Neural cell (in vitro differentiated cells): ENCODE data around the gene FAM72B. TPM values are rescaled to one million over a fixed set of nuclear protein-coding genes. Genes with fewer than 3 reads are reported as not detected.
"Not testable (repeated sequence)": the region's sequence is repeated elsewhere in the genome, so short reads cannot be mapped to it uniquely, and the experiment has no call there.

ENCODE experiments used
- H2AFZ ChIP-seq: fragments of 200-600, 300-800 bp; sonication (generic), shearing (Covaris generic); 2 replicates; pipeline ENCODE4 v1.6.0; 2014; ENCODE audit warnings: low read depth, mild to moderate bottlenecking, antibody characterized with exemption, low read length, moderate library complexity
- H3F3A ChIP-seq: fragments of 200-600 bp; shearing (Covaris generic); 2 replicates; pipeline ENCODE4 v1.6.1; 2016; ENCODE audit warnings: mild to moderate bottlenecking, moderate library complexity, mixed read lengths, antibody characterized with exemption, low read length; ENCODE audit not compliant: insufficient read depth, poor library complexity, severe bottlenecking
- H3K27ac ChIP-seq: fragments of 200-600, 300-800 bp; sonication (generic), shearing (Covaris generic); 2 replicates; pipeline ENCODE4 v1.5.1; 2014; ENCODE audit warnings: mild to moderate bottlenecking, low read length, moderate library complexity
- H3K27me3 ChIP-seq: fragments of 300-800, 200-600 bp; sonication (generic), shearing (Covaris generic); 2 replicates; pipeline ENCODE4 v1.6.0; 2014; ENCODE audit warnings: mild to moderate bottlenecking, low read depth, low read length, moderate library complexity; ENCODE audit not compliant: insufficient read depth
- H3K36me3 ChIP-seq: fragments of 300-800, 200-600 bp; sonication (generic), shearing (Covaris generic); 2 replicates; pipeline ENCODE4 v1.5.1; 2014; ENCODE audit warnings: mild to moderate bottlenecking, antibody characterized with exemption, low read length, moderate library complexity; ENCODE audit not compliant: insufficient read depth
- H3K4me2 ChIP-seq: fragments of 300-800, 200-600 bp; sonication (generic), shearing (Covaris generic); 2 replicates; pipeline ENCODE4 v1.6.0; 2014; ENCODE audit warnings: mild to moderate bottlenecking, low read length
- H3K4me3 ChIP-seq: fragments of 300-800, 200-600 bp; sonication (generic), shearing (Covaris generic); 2 replicates; pipeline ENCODE4 v1.5.1; 2014; ENCODE audit warnings: mild to moderate bottlenecking, low read length, moderate library complexity
- H3K79me2 ChIP-seq: fragments of 200-600 bp; shearing (Covaris generic); replicated peaks from 2 replicates; pipeline ENCODE4 v1.6.0; 2014; ENCODE audit warnings: mild to moderate bottlenecking, low read length, moderate library complexity; ENCODE audit not compliant: insufficient read depth
- H3K9ac ChIP-seq: fragments of 300-800, 200-600 bp; sonication (generic), shearing (Covaris generic); 2 replicates; pipeline ENCODE4 v1.6.1; 2016; ENCODE audit warnings: mild to moderate bottlenecking, low read length, mixed read lengths
- H3K9me2 ChIP-seq: fragments of 200-600 bp; shearing (Covaris generic); 2 replicates; pipeline ENCODE4 v1.6.1; 2016; ENCODE audit warnings: mild to moderate bottlenecking, low read length, mixed read lengths; ENCODE audit not compliant: insufficient read depth
- H3K9me3 ChIP-seq: fragments of 200-600, 300-800 bp; sonication (generic), shearing (Covaris generic); 2 replicates; pipeline ENCODE4 v1.6.1; 2016; ENCODE audit warnings: mild to moderate bottlenecking, mixed run types, low read length, moderate library complexity, mixed read lengths
- H4K20me1 ChIP-seq: fragments of 200-600 bp; shearing (Covaris generic); 2 replicates; pipeline ENCODE4 v1.6.1; 2016; ENCODE audit warnings: mild to moderate bottlenecking, mixed run types; ENCODE audit not compliant: insufficient read depth
- polyA plus RNA-seq: library from polyadenylated mRNA; depleted of rRNA; stranded (reverse); fragments of >200 nt; gene quantifications from 2 replicates; pipeline ENCODE4 v1.2.3, GENCODE V29; 2014

FAM72B gene
- polyA plus RNA-seq, 1 donor from 2014 or later = 2.0 TPM

GRCh38 chr1:121167225-121167738 lies 16.9 kb downstream of the FAM72B start:
- H3K4me3 ChIP-seq, H3K9ac ChIP-seq, H3F3A ChIP-seq, H3K9me2 ChIP-seq, H3K27me3 ChIP-seq, H3K27ac ChIP-seq, H3K36me3 ChIP-seq, H3K9me3 ChIP-seq, H2AFZ ChIP-seq, H3K4me2 ChIP-seq, H4K20me1 ChIP-seq, H3K79me2 ChIP-seq: not testable (repeated sequence)

- not testable (repeated sequence) for H3K27me3 ChIP-seq, H3K4me2 ChIP-seq
These were observed 18.8 kb downstream of the FAM72B start for GRCh38 chr1:121165296-121165695.

GRCh38 chr1:121163850-121164757 lies 20.0 kb downstream of the FAM72B start:
- H3K9me2 ChIP-seq, H3K27ac ChIP-seq, H3K4me3 ChIP-seq: not testable (repeated sequence)

More at GRCh38 chr1:121165296-121165695, 18.8 kb downstream of the FAM72B start:
- H3F3A ChIP-seq, H3K9ac ChIP-seq, H3K79me2 ChIP-seq, H3K4me3 ChIP-seq, H3K27ac ChIP-seq, H2AFZ ChIP-seq, H3K9me3 ChIP-seq, H3K36me3 ChIP-seq, H4K20me1 ChIP-seq, H3K9me2 ChIP-seq: not testable (repeated sequence)

GRCh38 chr1:121161199-121161901 lies 22.8 kb downstream of the FAM72B start:
- H3K9ac ChIP-seq, H4K20me1 ChIP-seq, H3K36me3 ChIP-seq, H3K9me2 ChIP-seq, H3K27me3 ChIP-seq, H2AFZ ChIP-seq, H3K4me2 ChIP-seq, H3K27ac ChIP-seq, H3K9me3 ChIP-seq, H3K4me3 ChIP-seq, H3F3A ChIP-seq, H3K79me2 ChIP-seq: not testable (repeated sequence)

More at GRCh38 chr1:121163850-121164757, 20.0 kb downstream of the FAM72B start:
- H2AFZ ChIP-seq, H3K4me2 ChIP-seq, H3K36me3 ChIP-seq, H3K9me3 ChIP-seq, H3K79me2 ChIP-seq, H3K9ac ChIP-seq, H3K27me3 ChIP-seq, H3F3A ChIP-seq, H4K20me1 ChIP-seq: not testable (repeated sequence)

GRCh38 chr1:121160118-121160517 lies 24.0 kb downstream of the FAM72B start:
- H2AFZ ChIP-seq, H3K4me3 ChIP-seq, H3K79me2 ChIP-seq, H3K36me3 ChIP-seq, H3K4me2 ChIP-seq, H3K9ac ChIP-seq, H4K20me1 ChIP-seq, H3F3A ChIP-seq, H3K9me3 ChIP-seq, H3K27ac ChIP-seq, H3K9me2 ChIP-seq, H3K27me3 ChIP-seq: not testable (repeated sequence)

GRCh38 chr1:121157609-121158008 lies 26.5 kb downstream of the FAM72B start:
- not testable (repeated sequence) for H3K36me3 ChIP-seq, H3K4me3 ChIP-seq, H3K9me3 ChIP-seq, H3K27me3 ChIP-seq, H4K20me1 ChIP-seq, H2AFZ ChIP-seq, H3K79me2 ChIP-seq, H3F3A ChIP-seq, H3K9ac ChIP-seq, H3K27ac ChIP-seq, H3K4me2 ChIP-seq, H3K9me2 ChIP-seq

- not testable (repeated sequence) for H3K4me3 ChIP-seq, H3K36me3 ChIP-seq, H3K27me3 ChIP-seq, H3F3A ChIP-seq, H3K9me2 ChIP-seq, H3K79me2 ChIP-seq, H3K4me2 ChIP-seq, H3K27ac ChIP-seq, H3K9me3 ChIP-seq, H4K20me1 ChIP-seq, H2AFZ ChIP-seq, H3K9ac ChIP-seq
These were observed 27.1 kb downstream of the FAM72B start for GRCh38 chr1:121156958-121157603.
